AG04449 (cell line): ENCODE results near the gene RNLS.

Experiments used
- CTCF ChIA-PET: fragments of 350-600 bp; formaldehyde crosslinking; extraction: SDS; loops from one replicate; lab custom pipeline; 2021; ENCODE audit warnings: antibody characterized with exemption; lab: Yijun Ruan, JAX
- POLR2A ChIA-PET: fragments of 400-600, 350-600 bp; formaldehyde crosslinking; extraction: SDS; loops from one replicate; lab custom pipeline; 2020; ENCODE audit warnings: antibody characterized with exemption, inconsistent platforms; lab: Yijun Ruan, JAX
- DNase-seq: peaks from one replicate; pipeline ENCODE4 v3.0.0-alpha.2; 2010; ENCODE audit warnings: low read depth, low spot score
- H3K4me3 ChIP-seq: 2 replicates; pipeline ENCODE4 v1.5.1; 2011; ENCODE audit warnings: low read depth, mild to moderate bottlenecking, control low read depth, low read length
- CTCF ChIP-seq: IDR thresholded peaks from one replicate; pipeline ENCODE4 v1.5.1; 2011; ENCODE audit warnings: mild to moderate bottlenecking, moderate library complexity, low read length, control low read depth, inconsistent platforms; ENCODE audit not compliant: insufficient read depth; ENCODE audit errors: missing control alignments

RNLS gene

GRCh38 chr10:88482220-88482619, 100.9 kb downstream of the RNLS start:
- ChIA-PET CTCF (no interaction called here), POLR2A (no interaction called here)
- no peak for DNase-seq
- H3K4me3 ChIP-seq = no peak overlapping the region
- TF ChIP-seq CTCF = no peak

DNA sequence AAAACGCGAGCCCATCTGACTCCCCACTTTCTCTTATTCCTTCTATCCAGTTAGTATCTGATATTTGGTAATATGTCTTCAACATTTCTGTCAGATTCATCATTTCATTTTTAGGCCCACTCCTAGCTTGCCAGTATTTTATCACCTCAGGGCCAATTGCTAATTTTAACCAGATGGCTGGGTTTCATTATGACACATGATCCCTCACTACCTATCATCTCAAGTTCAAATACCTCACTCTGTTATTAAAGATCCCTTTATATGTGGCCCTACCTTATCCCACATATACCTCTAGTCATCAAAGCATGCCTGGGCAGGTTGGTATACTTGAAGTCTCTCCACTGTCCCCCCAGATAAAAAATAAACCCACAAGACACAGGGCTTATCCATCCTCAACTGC, 104.9 kb downstream of the RNLS start:
- DNase-seq = no peak
- H3K4me3 ChIP-seq = no peak overlapping the region
- ChIA-PET POLR2A (no interaction called here), CTCF (interaction anchor here (1.1 kb wide), 2 partner anchors 76 kb away, joined by 3 read pairs; no protein-coding TSS in a partner anchor)
- no peak for TF ChIP-seq CTCF

GRCh38 chr10:88477343-88478085, 105.6 kb downstream of the RNLS start:
- CTCF ChIA-PET = no interaction called here
- POLR2A ChIA-PET = no interaction called here
- no peak for DNase-seq
- H3K4me3 ChIP-seq = no peak overlapping the region
- TF ChIP-seq CTCF = no peak

DNA sequence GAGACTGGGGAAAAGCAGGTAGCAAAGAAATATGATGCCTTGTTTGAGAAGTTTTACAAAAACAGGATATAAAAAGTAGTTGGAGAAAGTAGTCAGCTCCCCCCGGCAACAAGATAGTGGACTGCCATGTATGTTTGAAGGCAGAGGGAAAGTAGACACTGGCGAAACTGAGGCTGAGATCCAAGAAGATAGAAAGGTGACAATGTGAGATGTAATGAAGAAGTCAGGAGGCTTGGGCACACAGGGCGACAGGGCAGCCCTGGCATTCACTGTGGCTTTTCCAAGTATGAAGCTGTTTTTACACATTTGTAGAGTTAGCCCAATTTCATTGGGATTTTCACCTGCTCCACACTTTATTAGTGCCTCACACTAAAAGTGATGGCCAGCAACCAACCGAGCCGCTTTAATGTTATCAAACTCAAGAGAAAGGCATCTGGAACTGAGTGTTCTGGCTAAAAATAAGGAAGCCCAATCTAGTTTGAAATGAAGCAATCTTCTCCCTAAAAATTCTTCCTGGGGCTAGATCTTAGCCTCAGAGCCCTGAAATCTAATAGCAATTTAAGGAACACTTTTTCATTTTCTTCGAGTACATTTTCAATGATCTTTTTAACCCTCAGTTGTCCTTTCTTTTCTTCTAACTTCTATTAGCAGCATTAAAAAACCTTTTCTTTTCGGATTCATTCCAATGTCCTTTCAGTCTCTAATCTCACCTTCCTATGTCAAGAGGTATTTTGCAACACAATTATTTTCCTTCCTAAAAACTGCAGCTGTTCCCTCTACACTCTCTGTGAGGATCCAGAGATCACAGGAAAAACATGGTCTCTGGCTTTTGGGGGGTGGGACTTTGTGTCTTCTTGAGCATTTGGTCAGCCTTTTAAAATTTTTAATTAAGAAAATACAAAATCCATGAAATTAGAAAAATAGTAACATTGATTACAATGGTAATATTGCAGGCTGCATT, 108.0 kb downstream of the RNLS start:
- no peak for TF ChIP-seq CTCF
- ChIA-PET POLR2A (no interaction called here), CTCF (no interaction called here)
- no peak overlapping the region for H3K4me3 ChIP-seq
- DNase-seq = no peak

- DNase-seq = no peak
- POLR2A ChIA-PET = no interaction called here
- no peak overlapping the region for H3K4me3 ChIP-seq
- CTCF ChIA-PET = no interaction called here
- TF ChIP-seq CTCF = no peak
Observed at GRCh38 chr10:88473989-88474883, 108.9 kb downstream of the RNLS start.
